HL-60 (cell line): ENCODE results near the gene TRIM3.
A peak's percentile ranks its signal among the peaks of the same experiment; 100 is the strongest.

Experiments used
- DNase-seq, 2 experiments: peaks; one replicate each; pipeline ENCODE4 v3.0.0-alpha.2; 2010 to 2020; ENCODE audit warnings: low read depth in 1 of 2, low spot score in 1 of 2
- H3K27ac ChIP-seq: fragments of 250-450 bp; sonication (Bioruptor Pico); replicated peaks from 2 replicates; pipeline ENCODE4 v1.5.1; 2020; ENCODE audit warnings: mild to moderate bottlenecking, moderate library complexity
- H3K27me3 ChIP-seq: fragments of 250-450 bp; sonication (Bioruptor Pico); 2 replicates; pipeline ENCODE4 v1.5.1; 2021; ENCODE audit warnings: mild to moderate bottlenecking, moderate library complexity; ENCODE audit not compliant: insufficient read depth, poor library complexity, severe bottlenecking
- H3K4me3 ChIP-seq: replicated peaks from 2 replicates; pipeline ENCODE4 v1.5.1; 2011; ENCODE audit warnings: mild to moderate bottlenecking, control low read depth, low read length; ENCODE audit not compliant: insufficient read depth
- CTCF ChIP-seq: IDR thresholded peaks from one replicate; pipeline ENCODE4 v1.5.1; 2011; ENCODE audit warnings: low read length, control low read depth, inconsistent platforms; ENCODE audit not compliant: insufficient read depth
- GABPA ChIP-seq: IDR thresholded peaks from 2 replicates; pipeline ENCODE4 v1.6.1; 2012; ENCODE audit warnings: low read depth
- POLR2AphosphoS5 ChIP-seq: IDR thresholded peaks from 2 replicates; pipeline ENCODE4 v1.6.1; 2012; ENCODE audit warnings: low read depth
- REST ChIP-seq: IDR thresholded peaks from 2 replicates; pipeline ENCODE4 v1.6.1; 2012; ENCODE audit warnings: low read depth; ENCODE audit not compliant: insufficient replicate concordance
- SPI1 ChIP-seq: IDR thresholded peaks from 2 replicates; pipeline ENCODE4 v1.6.1; 2012; ENCODE audit warnings: low read depth, mild to moderate bottlenecking, borderline replicate concordance

Gene TRIM3

GRCh38 chr11:6481924-6482275 is 8.2 kb upstream of the TRIM3 start:
- H3K4me3 ChIP-seq = peak overlapping the region; percentile 84
- no peaks in the 10 kb centered on the region for H3K27me3 ChIP-seq
- DNase-seq = no peak
- peak overlapping the region; percentile 84 for H3K27ac ChIP-seq
- TF ChIP-seq POLR2AphosphoS5 = no peak
- no peak for TF ChIP-seq SPI1
- no peak for TF ChIP-seq CTCF
- no peak for TF ChIP-seq REST
- no peak for TF ChIP-seq GABPA

- peak; percentile 95 for TF ChIP-seq POLR2AphosphoS5
- no peak for TF ChIP-seq CTCF
- TF ChIP-seq REST = no peak
- TF ChIP-seq GABPA = peak; percentile 90
- TF ChIP-seq SPI1 = peak; percentile 49; the same call in 1 of the 2 replicates
- peak; percentile 98 to 99 for DNase-seq
- H3K27me3 ChIP-seq = no peaks in the 10 kb centered on the region
- peak within 1 kb of the TSS; percentile 84 for H3K4me3 ChIP-seq
- H3K27ac ChIP-seq = peak within 1 kb of the TSS; percentile 84
Measured at GRCh38 chr11:6481012-6481923, 7.5 kb upstream of the TRIM3 start, which contains the start of the genes ARFIP2 and TIMM10B. ARFIP2 (minus strand) TSS chr11:6481331; CDS start chr11:6480421, 910 bp downstream. TIMM10B (plus strand) TSS chr11:6481501; CDS start chr11:6481517, 16 bp downstream.

- Histone ChIP-seq H3K4me3 (peak overlapping the region; percentile 84), H3K27ac (peak overlapping the region; percentile 84), H3K27me3 (no peaks in the 10 kb centered on the region)
- TF ChIP-seq CTCF (no peak), REST (no peak)
- no peak for DNase-seq
Measured at GRCh38 chr11:6480299-6480914, 6.7 kb upstream of the TRIM3 start.
